MM.1S (cell line): ENCODE results near the gene AARS2.

ENCODE experiments used
- DNase-seq: peaks from one replicate; pipeline ENCODE4 v3.0.0-alpha.2; 2015
- H2AFZ ChIP-seq: fragments of 300-600 bp; sonication (generic); 2 replicates; pipeline ENCODE4 v1.6.0; 2016; ENCODE audit warnings: antibody characterized with exemption, low read length
- H3F3A ChIP-seq: fragments of 300-600 bp; sonication (generic); 2 replicates; pipeline ENCODE4 v1.6.1; 2016; ENCODE audit warnings: mild to moderate bottlenecking, antibody characterized with exemption, low read length, moderate library complexity, mixed read lengths; ENCODE audit not compliant: insufficient read depth
- H3K27ac ChIP-seq: fragments of 300-600 bp; sonication (generic); 2 replicates; pipeline ENCODE4 v1.5.1; 2016; ENCODE audit warnings: mild to moderate bottlenecking, low read length
- H3K27me3 ChIP-seq: fragments of 300-600 bp; sonication (generic); replicated peaks from 2 replicates; pipeline ENCODE4 v1.6.0; 2016; ENCODE audit warnings: low read length; ENCODE audit not compliant: insufficient read depth
- H3K36me3 ChIP-seq: fragments of 300-600 bp; sonication (generic); replicated peaks from 2 replicates; pipeline ENCODE4 v1.6.1; 2016; ENCODE audit warnings: mild to moderate bottlenecking, low read length, mixed read lengths; ENCODE audit not compliant: insufficient read depth
- H3K4me1 ChIP-seq: fragments of 300-600 bp; sonication (generic); 2 replicates; pipeline ENCODE4 v1.6.1; 2016; ENCODE audit warnings: low read length, mixed read lengths
- H3K4me2 ChIP-seq: fragments of 300-600 bp; sonication (generic); 2 replicates; pipeline ENCODE4 v1.6.0; 2016; ENCODE audit warnings: low read depth, low read length
- H3K4me3 ChIP-seq: fragments of 300-600 bp; sonication (generic); 2 replicates; pipeline ENCODE4 v1.5.1; 2016; ENCODE audit warnings: low read length, mixed read lengths
- H3K79me2 ChIP-seq: fragments of 300-600 bp; sonication (generic); 2 replicates; pipeline ENCODE4 v1.6.1; 2016; ENCODE audit warnings: mixed run types, low read length, mixed read lengths
- H3K9ac ChIP-seq: fragments of 300-600 bp; sonication (generic); 2 replicates; pipeline ENCODE4 v1.6.1; 2016; ENCODE audit warnings: low read length, mixed read lengths
- H3K9me2 ChIP-seq: fragments of 300-600 bp; sonication (generic); replicated peaks from 2 replicates; pipeline ENCODE4 v1.6.1; 2016; ENCODE audit warnings: mild to moderate bottlenecking, low read length, mixed read lengths; ENCODE audit not compliant: insufficient read depth
- H3K9me3 ChIP-seq: fragments of 300-600 bp; sonication (generic); replicated peaks from 2 replicates; pipeline ENCODE4 v1.6.1; 2016; ENCODE audit warnings: mild to moderate bottlenecking, low read length, mixed read lengths; ENCODE audit not compliant: insufficient read depth
- H4K20me1 ChIP-seq: fragments of 300-600 bp; sonication (generic); 2 replicates; pipeline ENCODE4 v1.6.1; 2016; ENCODE audit warnings: mild to moderate bottlenecking, low read length, moderate library complexity, mixed read lengths; ENCODE audit not compliant: insufficient read depth
- EZH2 ChIP-seq: fragments of 300-600 bp; sonication (generic); optimal IDR thresholded peaks from 2 replicates; pipeline ENCODE3; 2017; ENCODE audit warnings: low read depth, mild to moderate bottlenecking, antibody characterized with exemption, low read length, mixed read lengths
- EZH2phosphoT487 ChIP-seq: fragments of 300-600 bp; sonication (generic); IDR thresholded peaks from 2 replicates; pipeline ENCODE4 v1.6.1; 2018; ENCODE audit warnings: antibody characterized with exemption, low read length
- TF ChIP-seq, protein P1 (sequence below): fragments of 300-600 bp; sonication (generic); IDR thresholded peaks from 2 replicates; pipeline ENCODE4 v1.5.1; 2016; ENCODE audit warnings: antibody characterized with exemption, low read length, mixed read lengths

The AARS2 gene

DNA sequence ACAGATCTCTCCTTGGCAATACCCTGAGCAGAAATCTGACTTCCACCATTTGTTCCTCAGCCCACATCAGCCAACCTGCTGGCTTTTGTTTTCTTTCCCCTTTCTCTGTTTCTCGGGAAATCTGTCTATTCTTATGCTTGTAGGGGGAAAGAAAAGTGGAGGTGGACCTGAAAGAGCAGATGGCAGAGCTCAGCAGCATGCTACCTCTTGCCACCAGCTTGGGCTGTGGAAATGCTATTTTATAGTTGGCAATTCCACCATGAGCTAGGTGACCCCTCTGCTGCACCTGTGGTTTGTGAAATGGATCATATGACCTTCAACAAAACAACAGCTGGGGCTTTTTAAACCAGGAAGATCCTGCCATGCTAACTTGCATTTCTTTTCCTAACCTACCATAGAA, 22.5 kb upstream of the AARS2 start:
- no peak overlapping the region for H3K9ac ChIP-seq
- H3K36me3 ChIP-seq, result no peaks in the 10 kb centered on the region
- no peak overlapping the region for H3K4me3 ChIP-seq
- no peaks in the 10 kb centered on the region for H3K27me3 ChIP-seq
- H3K9me2 ChIP-seq, result no peaks in the 10 kb centered on the region
- H3K27ac ChIP-seq, result no peak overlapping the region
- peak; percentile 20 for DNase-seq
- H3K4me1 ChIP-seq, result peaks cover 4% of the 10 kb centered on the region; the same call in 1 of the 2 replicates
- H3K9me3 ChIP-seq, result no peaks in the 10 kb centered on the region
- H3K4me2 ChIP-seq, result peak overlapping the region; percentile 13; the same call in 1 of the 2 replicates
- no peak for TF ChIP-seq EZH2
- TF ChIP-seq, protein P1, sequence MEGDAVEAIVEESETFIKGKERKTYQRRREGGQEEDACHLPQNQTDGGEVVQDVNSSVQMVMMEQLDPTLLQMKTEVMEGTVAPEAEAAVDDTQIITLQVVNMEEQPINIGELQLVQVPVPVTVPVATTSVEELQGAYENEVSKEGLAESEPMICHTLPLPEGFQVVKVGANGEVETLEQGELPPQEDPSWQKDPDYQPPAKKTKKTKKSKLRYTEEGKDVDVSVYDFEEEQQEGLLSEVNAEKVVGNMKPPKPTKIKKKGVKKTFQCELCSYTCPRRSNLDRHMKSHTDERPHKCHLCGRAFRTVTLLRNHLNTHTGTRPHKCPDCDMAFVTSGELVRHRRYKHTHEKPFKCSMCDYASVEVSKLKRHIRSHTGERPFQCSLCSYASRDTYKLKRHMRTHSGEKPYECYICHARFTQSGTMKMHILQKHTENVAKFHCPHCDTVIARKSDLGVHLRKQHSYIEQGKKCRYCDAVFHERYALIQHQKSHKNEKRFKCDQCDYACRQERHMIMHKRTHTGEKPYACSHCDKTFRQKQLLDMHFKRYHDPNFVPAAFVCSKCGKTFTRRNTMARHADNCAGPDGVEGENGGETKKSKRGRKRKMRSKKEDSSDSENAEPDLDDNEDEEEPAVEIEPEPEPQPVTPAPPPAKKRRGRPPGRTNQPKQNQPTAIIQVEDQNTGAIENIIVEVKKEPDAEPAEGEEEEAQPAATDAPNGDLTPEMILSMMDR, result no peak
- no peak for TF ChIP-seq EZH2phosphoT487
- H2AFZ ChIP-seq, result 0 out of 2 replicates have a peak overlapping the region, but pooled peaks have one; percentile 11
- H3K79me2 ChIP-seq, result no peaks in the 10 kb centered on the region
- H3F3A ChIP-seq, result no peaks in the 10 kb centered on the region
- H4K20me1 ChIP-seq, result no peaks in the 10 kb centered on the region

DNA sequence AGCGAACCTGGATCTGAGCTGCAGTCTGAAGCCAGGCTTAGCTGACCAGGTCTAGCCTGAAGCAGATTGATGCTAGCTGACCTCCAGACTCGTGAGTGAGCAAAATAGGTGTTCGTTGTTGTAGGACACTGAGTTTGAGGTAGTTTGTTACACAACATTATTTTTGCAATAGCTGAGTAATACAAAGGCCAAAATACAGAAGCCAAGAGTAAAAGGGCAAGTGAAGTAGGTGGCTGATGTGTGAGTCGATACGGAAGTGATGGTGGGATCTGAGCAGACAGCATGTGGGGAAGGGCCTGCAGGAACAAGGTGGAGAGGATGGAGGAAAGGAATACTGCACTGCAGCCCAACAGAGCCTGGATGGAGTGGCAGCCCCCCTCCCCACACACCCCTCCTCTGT, 20.8 kb upstream of the AARS2 start:
- Histone ChIP-seq H3K4me2 (no peak overlapping the region), H3K4me3 (no peak overlapping the region), H2AFZ (no peak overlapping the region), H3F3A (no peaks in the 10 kb centered on the region), H3K27me3 (0 out of 2 replicates have a peak, but pooled peaks cover 8% of the 10 kb centered on the region), H3K36me3 (no peaks in the 10 kb centered on the region), H3K4me1 (peaks cover 4% of the 10 kb centered on the region; the same call in 1 of the 2 replicates), H3K79me2 (no peaks in the 10 kb centered on the region), H3K9ac (no peak overlapping the region), H3K9me3 (no peaks in the 10 kb centered on the region), H3K9me2 (no peaks in the 10 kb centered on the region), H3K27ac (no peak overlapping the region), H4K20me1 (no peaks in the 10 kb centered on the region)
- no peak for DNase-seq
- TF ChIP-seq EZH2phosphoT487 (no peak), EZH2 (no peak)
- TF ChIP-seq, protein P1, result no peak

DNA sequence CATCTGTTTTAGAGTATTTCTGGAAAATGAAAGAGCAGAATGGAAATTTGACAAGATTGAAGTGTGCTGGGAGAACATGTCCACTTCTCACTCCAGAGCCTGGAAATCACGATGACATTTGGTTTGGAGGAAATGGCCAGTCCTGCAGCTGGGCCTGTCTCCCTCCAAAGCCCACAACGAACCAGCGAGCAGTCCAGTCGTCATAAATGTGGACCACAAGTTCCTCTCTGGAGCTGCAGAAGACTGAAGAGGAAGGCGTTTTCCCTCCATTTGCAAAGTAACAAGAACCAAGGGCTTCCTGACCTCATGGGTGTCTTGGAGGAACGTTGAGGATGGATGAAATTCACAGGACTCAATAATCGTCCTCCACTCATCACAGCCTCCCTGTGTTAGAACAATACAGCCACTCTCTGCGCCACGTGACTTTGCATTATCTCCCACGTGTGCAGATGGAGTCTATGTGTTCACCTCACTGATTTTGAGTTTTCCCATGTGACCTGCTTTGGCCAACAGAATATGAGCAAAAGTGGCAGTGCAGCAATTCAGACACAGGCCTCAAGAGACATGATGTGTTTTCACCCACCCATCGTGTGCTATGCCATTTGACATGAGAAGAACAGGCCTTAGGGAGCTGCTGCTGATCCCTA, 20.2 kb upstream of the AARS2 start:
- no peaks in the 10 kb centered on the region for H3F3A ChIP-seq
- no peaks in the 10 kb centered on the region for H3K9me2 ChIP-seq
- no peak overlapping the region for H3K4me2 ChIP-seq
- no peaks in the 10 kb centered on the region for H4K20me1 ChIP-seq
- H3K27me3 ChIP-seq, result 0 out of 2 replicates have a peak, but pooled peaks cover 8% of the 10 kb centered on the region
- H3K4me3 ChIP-seq, result no peak overlapping the region
- H3K27ac ChIP-seq, result no peak overlapping the region
- no peak for DNase-seq
- TF ChIP-seq EZH2, result no peak
- TF ChIP-seq EZH2phosphoT487, result no peak
- TF ChIP-seq, protein P1, result no peak
- H3K4me1 ChIP-seq, result peaks cover 4% of the 10 kb centered on the region; the same call in 1 of the 2 replicates
- H3K36me3 ChIP-seq, result no peaks in the 10 kb centered on the region
- no peaks in the 10 kb centered on the region for H3K9me3 ChIP-seq
- H2AFZ ChIP-seq, result no peak overlapping the region
- H3K79me2 ChIP-seq, result no peaks in the 10 kb centered on the region
- H3K9ac ChIP-seq, result no peak overlapping the region
